IPS-18c (cell line): ENCODE results near the gene BPNT1.
"Not testable (repeated sequence)": the region's sequence is repeated elsewhere in the genome, so short reads cannot be mapped to it uniquely, and the experiment has no call there.

Experiments
- H3K4me3 ChIP-seq: 2 replicates; pipeline ENCODE4 v1.7.0; 2013; ENCODE audit warnings: low read depth, mild to moderate bottlenecking, low read length, moderate library complexity; ENCODE audit not compliant: insufficient read depth
- H3K9me3 ChIP-seq: one replicate; pipeline ENCODE4 v1.6.1; 2013; ENCODE audit warnings: mild to moderate bottlenecking, low read length, moderate library complexity; ENCODE audit not compliant: control insufficient read depth, insufficient read depth

Gene BPNT1

DNA sequence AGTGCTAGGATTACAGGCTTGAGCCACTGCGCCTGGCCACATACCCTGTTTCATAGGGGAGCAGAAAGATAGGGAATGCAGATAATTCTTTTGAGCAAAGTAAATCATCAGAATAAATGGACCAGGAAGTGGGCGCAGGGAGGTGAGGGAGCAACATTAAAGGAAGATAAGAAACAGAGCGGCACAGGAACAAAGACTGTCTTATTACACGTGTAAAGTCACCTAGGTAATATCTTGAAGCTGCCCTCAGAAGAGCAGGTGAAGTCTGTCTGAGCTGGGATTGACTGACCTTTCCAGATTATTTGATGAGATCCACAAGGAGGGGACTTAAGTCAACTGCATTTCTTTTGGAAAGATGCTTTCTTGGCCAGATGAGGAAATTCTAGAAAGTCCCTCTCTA lies 50.9 kb downstream of the BPNT1 start:
- H3K9me3 ChIP-seq, result peaks cover 6% of the 10 kb centered on the region

DNA sequence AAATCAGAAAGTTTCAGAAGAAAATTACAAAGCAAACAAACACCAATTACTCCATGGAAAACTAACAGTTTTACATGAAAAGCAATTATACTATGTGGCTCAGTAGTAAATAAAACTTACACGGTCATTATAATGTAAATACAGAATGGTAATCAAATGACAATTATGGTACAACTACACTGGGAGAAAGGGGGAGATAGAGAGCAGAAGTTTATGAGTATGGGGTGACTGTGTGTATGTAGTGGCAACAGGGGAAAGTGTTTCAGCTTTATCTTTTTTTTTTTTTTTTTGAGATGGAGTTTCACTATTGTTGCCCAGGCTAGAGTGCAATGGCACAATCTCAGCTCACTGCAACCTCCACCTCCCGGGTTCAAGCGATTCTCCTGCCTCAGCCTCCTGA lies 51.8 kb downstream of the BPNT1 start:
- not testable (repeated sequence) for H3K4me3 ChIP-seq, H3K9me3 ChIP-seq

More for the DNA sequence above, 50.9 kb downstream of the BPNT1 start:
- H3K4me3 ChIP-seq, result no peak overlapping the region

DNA sequence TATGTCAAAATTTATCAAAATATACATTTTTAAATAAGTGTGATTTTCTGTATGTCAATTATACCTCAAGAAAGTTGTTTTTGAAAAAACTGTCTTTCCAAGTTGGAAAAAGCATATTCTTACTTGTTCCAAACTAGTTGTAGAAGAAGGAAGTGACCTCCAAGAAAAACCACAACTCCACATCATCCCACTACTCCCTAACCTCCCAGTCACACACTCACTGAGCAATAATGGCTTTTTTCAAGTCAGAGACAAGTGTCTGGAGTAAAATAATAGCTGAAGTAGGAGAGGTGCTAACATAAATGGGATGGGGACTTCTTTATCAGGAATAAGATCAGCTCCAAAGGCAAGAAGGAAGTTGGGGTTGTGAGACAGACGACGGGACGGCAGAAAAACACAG lies 56.7 kb downstream of the BPNT1 start:
- no peak overlapping the region for H3K4me3 ChIP-seq
- no peaks in the 10 kb centered on the region for H3K9me3 ChIP-seq

DNA sequence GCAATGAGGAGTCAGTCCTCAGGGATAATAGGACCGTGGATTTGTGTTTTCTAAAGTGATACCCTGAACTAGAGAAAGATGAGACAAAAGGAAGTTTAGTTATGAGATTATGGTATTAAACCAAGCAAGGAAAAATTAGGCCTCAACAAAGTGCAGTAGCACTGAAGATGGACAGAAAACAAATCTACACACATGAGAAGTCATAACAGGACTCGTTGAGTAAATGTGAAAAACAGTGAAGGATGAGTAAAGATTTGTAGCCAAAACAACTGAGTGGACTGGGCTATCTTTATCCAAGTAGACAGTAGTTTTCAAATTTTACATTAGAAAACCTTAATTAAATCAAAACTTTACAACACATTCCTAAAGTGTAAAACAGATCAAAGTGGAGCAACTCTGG lies 58.3 kb downstream of the BPNT1 start:
- Histone ChIP-seq H3K9me3 (no peaks in the 10 kb centered on the region), H3K4me3 (no peak overlapping the region)

DNA sequence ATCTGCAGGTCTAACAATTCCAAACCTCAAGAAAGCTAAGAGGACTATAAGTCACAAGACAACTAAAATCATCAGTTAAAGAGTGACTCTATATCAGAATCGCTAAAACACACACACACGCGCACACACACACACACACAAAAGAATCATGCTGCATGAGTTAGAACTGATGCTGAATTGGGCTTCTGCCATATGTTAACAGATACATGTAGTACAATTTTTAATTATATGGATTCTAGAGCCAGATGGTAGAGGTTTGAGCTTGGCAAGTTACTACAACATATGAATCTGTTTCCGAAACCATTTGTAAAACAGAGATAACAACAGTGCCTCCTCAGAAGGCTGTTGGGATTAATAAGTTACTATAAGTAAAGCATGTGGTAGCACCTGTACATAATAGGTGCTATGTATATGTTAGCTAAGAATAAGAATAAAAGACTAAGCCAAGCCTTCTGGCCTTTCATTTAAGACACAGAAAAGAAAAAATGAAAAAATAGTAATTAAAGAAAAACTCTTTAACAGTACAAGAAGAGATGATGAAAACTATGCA lies 61.2 kb downstream of the BPNT1 start:
- no peak overlapping the region for H3K4me3 ChIP-seq
- H3K9me3 ChIP-seq, result no peaks in the 10 kb centered on the region

DNA sequence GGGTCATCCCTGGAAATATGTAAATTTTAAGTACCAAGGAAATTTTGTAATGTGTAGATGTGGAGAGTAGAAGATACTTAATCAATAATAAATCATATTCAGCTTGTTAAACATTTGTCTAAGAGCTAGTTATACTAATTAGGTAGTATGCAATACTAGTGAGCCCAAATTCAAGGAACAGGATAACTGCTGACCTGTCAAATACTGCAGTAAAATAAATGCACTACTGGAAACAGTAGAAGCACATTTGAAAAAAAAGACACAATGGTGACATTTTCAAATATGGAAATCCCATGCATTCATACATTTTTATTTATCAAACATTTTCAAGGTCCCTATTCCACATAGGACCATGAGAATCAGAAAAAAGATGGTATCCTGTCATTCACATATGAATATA lies 70.5 kb downstream of the BPNT1 start:
- no peaks in the 10 kb centered on the region for H3K9me3 ChIP-seq
- no peak overlapping the region for H3K4me3 ChIP-seq

DNA sequence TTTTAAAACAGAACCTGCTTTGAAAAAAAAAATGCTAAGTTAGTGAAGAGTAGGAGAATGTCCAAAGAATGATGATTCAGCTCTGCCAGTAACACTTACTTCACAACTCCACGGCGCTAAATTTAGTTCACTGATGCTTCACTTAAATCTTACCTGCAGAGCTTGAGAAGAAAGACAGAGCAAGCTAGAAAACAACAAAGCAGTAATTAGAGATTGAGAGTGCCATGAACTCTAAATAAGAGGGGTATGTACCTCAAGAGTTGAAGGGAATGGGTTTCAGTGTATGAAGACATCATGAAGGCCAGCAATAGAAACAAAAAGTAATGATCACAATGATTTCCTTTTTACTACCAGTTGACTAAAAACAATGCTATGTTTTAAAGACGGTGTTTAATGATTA lies 76.1 kb downstream of the BPNT1 start:
- no peaks in the 10 kb centered on the region for H3K9me3 ChIP-seq
- no peak overlapping the region for H3K4me3 ChIP-seq

DNA sequence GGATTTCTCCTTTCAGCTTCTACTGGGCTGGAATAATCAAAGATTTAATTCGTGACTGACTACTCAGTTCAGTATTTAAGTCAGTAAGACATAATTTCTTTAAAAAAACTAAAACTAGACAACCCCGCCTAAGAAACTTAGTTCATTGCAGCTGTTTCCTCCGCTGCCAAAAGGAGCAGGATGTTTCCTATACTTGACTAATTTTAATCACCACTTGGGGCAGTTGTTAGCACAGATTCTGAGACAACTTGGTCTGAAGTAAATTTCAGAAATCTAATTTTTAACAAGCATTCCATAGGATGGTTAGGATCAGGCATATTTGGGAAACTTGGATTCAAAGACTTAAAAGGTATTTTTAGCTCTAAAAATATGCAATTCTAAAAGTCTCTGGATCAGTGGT lies 77.3 kb downstream of the BPNT1 start:
- Histone ChIP-seq H3K4me3 (no peak overlapping the region), H3K9me3 (no peaks in the 10 kb centered on the region)

DNA sequence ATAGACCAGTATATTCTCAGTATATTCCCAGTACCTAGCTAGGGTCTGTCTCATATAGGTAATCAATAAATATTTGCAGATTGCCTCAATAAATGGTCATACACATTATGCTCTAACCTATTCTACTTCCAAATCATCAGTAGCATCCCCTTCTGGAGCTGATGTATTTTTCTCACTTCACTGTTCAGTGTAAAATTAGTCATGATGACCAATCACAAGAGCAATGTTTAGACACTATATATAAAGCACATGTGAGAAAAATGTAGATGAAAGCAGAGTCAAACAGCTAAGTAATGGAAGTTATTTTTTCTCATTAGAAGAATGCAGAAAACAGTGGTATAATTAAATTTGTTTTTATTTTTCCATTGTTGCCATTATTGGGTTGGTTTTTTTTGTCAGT lies 78.0 kb downstream of the BPNT1 start:
- H3K4me3 ChIP-seq, result no peak overlapping the region
- H3K9me3 ChIP-seq, result no peaks in the 10 kb centered on the region
